ENCODE measurements around the gene ILRUN.

DNA sequence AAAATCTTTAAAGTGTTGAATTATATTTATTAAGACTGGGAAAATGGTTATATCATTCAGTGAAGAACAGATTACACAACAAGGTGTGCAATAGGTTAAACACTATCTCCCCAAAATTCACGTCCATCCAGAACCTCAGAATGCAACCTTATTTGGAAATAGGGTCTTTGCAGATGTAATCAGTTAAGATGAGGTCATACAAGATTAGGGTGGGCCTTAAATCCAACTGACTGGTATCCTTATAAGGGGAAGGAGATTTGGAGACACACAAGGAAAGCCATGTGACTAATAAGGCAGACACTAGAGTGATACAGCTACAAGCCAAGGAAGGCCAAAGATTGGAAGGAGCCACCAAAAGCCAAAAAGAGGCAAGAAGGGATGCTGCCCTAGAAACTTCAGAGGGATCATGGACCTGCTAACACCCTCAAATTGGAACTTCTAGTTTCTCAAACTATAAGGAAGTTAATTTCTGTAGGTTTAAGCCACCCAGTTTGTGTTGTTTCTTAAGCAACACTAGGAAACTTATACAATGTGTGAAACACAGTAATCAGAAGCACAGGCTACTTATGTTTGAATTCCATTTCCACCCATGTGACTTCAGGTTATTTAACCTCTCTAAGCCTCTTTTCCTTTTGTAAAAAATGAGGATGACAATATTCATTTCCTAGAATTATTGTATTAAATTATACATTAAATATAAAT is 16.9 kb downstream of the ILRUN start:
- TF ChIP-seq, protein P1, sequence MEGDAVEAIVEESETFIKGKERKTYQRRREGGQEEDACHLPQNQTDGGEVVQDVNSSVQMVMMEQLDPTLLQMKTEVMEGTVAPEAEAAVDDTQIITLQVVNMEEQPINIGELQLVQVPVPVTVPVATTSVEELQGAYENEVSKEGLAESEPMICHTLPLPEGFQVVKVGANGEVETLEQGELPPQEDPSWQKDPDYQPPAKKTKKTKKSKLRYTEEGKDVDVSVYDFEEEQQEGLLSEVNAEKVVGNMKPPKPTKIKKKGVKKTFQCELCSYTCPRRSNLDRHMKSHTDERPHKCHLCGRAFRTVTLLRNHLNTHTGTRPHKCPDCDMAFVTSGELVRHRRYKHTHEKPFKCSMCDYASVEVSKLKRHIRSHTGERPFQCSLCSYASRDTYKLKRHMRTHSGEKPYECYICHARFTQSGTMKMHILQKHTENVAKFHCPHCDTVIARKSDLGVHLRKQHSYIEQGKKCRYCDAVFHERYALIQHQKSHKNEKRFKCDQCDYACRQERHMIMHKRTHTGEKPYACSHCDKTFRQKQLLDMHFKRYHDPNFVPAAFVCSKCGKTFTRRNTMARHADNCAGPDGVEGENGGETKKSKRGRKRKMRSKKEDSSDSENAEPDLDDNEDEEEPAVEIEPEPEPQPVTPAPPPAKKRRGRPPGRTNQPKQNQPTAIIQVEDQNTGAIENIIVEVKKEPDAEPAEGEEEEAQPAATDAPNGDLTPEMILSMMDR (IDR thresholded peaks at IDR 0.05; ENCODE audit: low read depth, low read length, poor library complexity, severe bottlenecking): no peak
- no peak for TF ChIP-seq EZH2phosphoT487 (IDR thresholded peaks at IDR 0.05; ENCODE audit: borderline replicate concordance, low read length)
